Endodermal cell (in vitro differentiated cells): ENCODE data around the gene PLCB1. TPM values are rescaled to one million over a fixed set of nuclear protein-coding genes. Genes with fewer than 3 reads are reported as not detected.

Source experiments
- DNase-seq: peaks from one replicate; pipeline ENCODE4 v3.0.0-alpha.2; 2017
- H3K27ac ChIP-seq: 2 replicates; pipeline ENCODE4 v1.5.1; 2013; ENCODE audit warnings: mild to moderate bottlenecking, low read depth, low read length, moderate library complexity
- H3K27me3 ChIP-seq: 2 replicates; pipeline ENCODE4 v1.6.1; 2013; ENCODE audit warnings: mild to moderate bottlenecking, low read length, moderate library complexity; ENCODE audit not compliant: insufficient read depth, control insufficient read depth, poor library complexity, severe bottlenecking
- H3K36me3 ChIP-seq: 2 replicates; pipeline ENCODE4 v1.7.0; 2013; ENCODE audit warnings: mild to moderate bottlenecking, low read length, moderate library complexity; ENCODE audit not compliant: control insufficient read depth, insufficient read depth
- H3K4me1 ChIP-seq: one replicate; pipeline ENCODE4 v1.7.0; 2013; ENCODE audit warnings: low read length; ENCODE audit not compliant: control insufficient read depth, insufficient read depth
- H3K4me3 ChIP-seq: 2 replicates; pipeline ENCODE4 v1.5.1; 2013; ENCODE audit warnings: mild to moderate bottlenecking, low read length, moderate library complexity
- H3K9ac ChIP-seq: 2 replicates; pipeline ENCODE4 v1.6.1; 2013; ENCODE audit warnings: mild to moderate bottlenecking, low read length, moderate library complexity; ENCODE audit not compliant: poor library complexity, severe bottlenecking; ENCODE audit errors: extremely low read depth
- H3K9me3 ChIP-seq: 2 replicates; pipeline ENCODE4 v1.6.1; 2013; ENCODE audit warnings: mild to moderate bottlenecking, low read length, moderate library complexity; ENCODE audit not compliant: control insufficient read depth
- H3K27ac Mint-ChIP-seq: 2 replicates; pipeline ENCODE4 v1.8.0; 2020; ENCODE audit warnings: mixed read lengths
- H3K27me3 Mint-ChIP-seq: 2 replicates; pipeline ENCODE4 v1.8.0; 2021; ENCODE audit warnings: mild to moderate bottlenecking, mixed read lengths; ENCODE audit not compliant: insufficient read depth
- H3K36me3 Mint-ChIP-seq: 2 replicates; pipeline ENCODE4 v1.8.0; 2020; ENCODE audit warnings: low read depth, mixed read lengths
- H3K4me1 Mint-ChIP-seq: 2 replicates; pipeline ENCODE4 v1.8.0; 2020; ENCODE audit warnings: mixed read lengths
- H3K4me3 Mint-ChIP-seq: 2 replicates; pipeline ENCODE4 v1.8.0; 2020; ENCODE audit warnings: mild to moderate bottlenecking, moderate library complexity, mixed read lengths
- H3K9me3 Mint-ChIP-seq: 2 replicates; pipeline ENCODE4 v1.8.0; 2020; ENCODE audit warnings: mild to moderate bottlenecking, mixed read lengths
- WGBS, 2 experiments: methylation state at CpG; one replicate each; pipeline versions ENCODE4 v1.1.5 to v1.1.7; 2013; ENCODE audit warnings: missing lambda C conversion rate in 2 of 2, mixed read lengths in 1 of 2; ENCODE audit not compliant: insufficient coverage in 1 of 2, insufficient read length in 1 of 2; 5-methylcytosine and 5-hydroxymethylcytosine counted together
- total RNA-seq, 2 donors: library from RNA; stranded (reverse); fragmentation: NEBNext Ultra II Directional in 1 of 2; extraction: Animal tissue kit (Norgen Biotek cat#: 25700) in 1 of 2; gene quantifications; 2 replicates in 1 of 2; 3 replicates in 1 of 2; pipeline ENCODE4 v1.2.1, GENCODE V29; 2021
- TF ChIP-seq, protein P1 (sequence below): fragments of 200-600 bp; sonication (generic); conservative IDR thresholded peaks from 2 replicates; pipeline ENCODE4 v1.5.0; 2021; ENCODE audit warnings: antibody characterized with exemption, mild to moderate bottlenecking

Gene PLCB1
- total RNA-seq, 2 donors from 2014 or later = 15.3 to 16.5 TPM

DNA sequence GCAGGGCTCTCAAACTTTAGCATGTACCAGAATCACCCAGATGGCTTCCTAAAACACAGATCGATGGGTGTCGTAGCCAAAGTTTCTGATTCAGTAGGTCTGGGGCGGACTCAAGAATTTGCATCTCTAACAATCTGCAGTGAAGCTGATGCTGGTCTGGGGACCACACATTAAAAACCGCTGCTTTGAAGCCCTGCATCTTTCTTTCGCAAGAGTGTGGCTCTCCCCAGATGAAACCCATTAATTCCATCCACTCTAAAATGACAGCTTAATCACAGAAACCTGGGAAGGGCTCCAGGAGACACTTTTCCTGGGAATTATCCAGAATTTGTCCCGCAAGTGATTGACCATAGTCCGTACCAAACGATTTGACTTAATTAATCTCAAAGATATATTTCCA is 617.0 kb downstream of the PLCB1 start:
- no peak for DNase-seq
- H3K27me3 ChIP-seq = no peaks in the 10 kb centered on the region
- no peak overlapping the region for H3K9ac ChIP-seq
- Mint-ChIP-seq H3K4me1 (no peaks in the 10 kb centered on the region), H3K27me3 (no peaks in the 10 kb centered on the region), H3K4me3 (no peak overlapping the region), H3K36me3 (peaks cover 2% of the 10 kb centered on the region), H3K27ac (no peak overlapping the region), H3K9me3 (no peaks in the 10 kb centered on the region)
- TF ChIP-seq, protein P1, sequence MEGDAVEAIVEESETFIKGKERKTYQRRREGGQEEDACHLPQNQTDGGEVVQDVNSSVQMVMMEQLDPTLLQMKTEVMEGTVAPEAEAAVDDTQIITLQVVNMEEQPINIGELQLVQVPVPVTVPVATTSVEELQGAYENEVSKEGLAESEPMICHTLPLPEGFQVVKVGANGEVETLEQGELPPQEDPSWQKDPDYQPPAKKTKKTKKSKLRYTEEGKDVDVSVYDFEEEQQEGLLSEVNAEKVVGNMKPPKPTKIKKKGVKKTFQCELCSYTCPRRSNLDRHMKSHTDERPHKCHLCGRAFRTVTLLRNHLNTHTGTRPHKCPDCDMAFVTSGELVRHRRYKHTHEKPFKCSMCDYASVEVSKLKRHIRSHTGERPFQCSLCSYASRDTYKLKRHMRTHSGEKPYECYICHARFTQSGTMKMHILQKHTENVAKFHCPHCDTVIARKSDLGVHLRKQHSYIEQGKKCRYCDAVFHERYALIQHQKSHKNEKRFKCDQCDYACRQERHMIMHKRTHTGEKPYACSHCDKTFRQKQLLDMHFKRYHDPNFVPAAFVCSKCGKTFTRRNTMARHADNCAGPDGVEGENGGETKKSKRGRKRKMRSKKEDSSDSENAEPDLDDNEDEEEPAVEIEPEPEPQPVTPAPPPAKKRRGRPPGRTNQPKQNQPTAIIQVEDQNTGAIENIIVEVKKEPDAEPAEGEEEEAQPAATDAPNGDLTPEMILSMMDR = no peak
- WGBS, 2 experiments = 90 to 92% methylated on average over 8 of the region's 8 CpGs
- H3K9me3 ChIP-seq = no peaks in the 10 kb centered on the region
- H3K4me1 ChIP-seq = no peaks in the 10 kb centered on the region
- no peak overlapping the region for H3K27ac ChIP-seq
- no peaks in the 10 kb centered on the region for H3K36me3 ChIP-seq
- H3K4me3 ChIP-seq = no peak overlapping the region

GRCh38 chr20:8749986-8750385 is 617.9 kb downstream of the PLCB1 start:
- Histone ChIP-seq H3K9ac (no peak overlapping the region), H3K9me3 (no peaks in the 10 kb centered on the region), H3K27ac (no peak overlapping the region), H3K4me1 (no peaks in the 10 kb centered on the region), H3K4me3 (no peak overlapping the region), H3K36me3 (no peaks in the 10 kb centered on the region), H3K27me3 (no peaks in the 10 kb centered on the region)
- Mint-ChIP-seq H3K36me3 (peaks cover 2% of the 10 kb centered on the region), H3K27ac (no peak overlapping the region), H3K9me3 (no peaks in the 10 kb centered on the region), H3K27me3 (no peaks in the 10 kb centered on the region), H3K4me3 (no peak overlapping the region), H3K4me1 (no peaks in the 10 kb centered on the region)
- TF ChIP-seq, protein P1 = no peak
- 100% methylated on average over 1 of the region's 1 CpG for WGBS, 2 experiments
- DNase-seq = no peak

DNA sequence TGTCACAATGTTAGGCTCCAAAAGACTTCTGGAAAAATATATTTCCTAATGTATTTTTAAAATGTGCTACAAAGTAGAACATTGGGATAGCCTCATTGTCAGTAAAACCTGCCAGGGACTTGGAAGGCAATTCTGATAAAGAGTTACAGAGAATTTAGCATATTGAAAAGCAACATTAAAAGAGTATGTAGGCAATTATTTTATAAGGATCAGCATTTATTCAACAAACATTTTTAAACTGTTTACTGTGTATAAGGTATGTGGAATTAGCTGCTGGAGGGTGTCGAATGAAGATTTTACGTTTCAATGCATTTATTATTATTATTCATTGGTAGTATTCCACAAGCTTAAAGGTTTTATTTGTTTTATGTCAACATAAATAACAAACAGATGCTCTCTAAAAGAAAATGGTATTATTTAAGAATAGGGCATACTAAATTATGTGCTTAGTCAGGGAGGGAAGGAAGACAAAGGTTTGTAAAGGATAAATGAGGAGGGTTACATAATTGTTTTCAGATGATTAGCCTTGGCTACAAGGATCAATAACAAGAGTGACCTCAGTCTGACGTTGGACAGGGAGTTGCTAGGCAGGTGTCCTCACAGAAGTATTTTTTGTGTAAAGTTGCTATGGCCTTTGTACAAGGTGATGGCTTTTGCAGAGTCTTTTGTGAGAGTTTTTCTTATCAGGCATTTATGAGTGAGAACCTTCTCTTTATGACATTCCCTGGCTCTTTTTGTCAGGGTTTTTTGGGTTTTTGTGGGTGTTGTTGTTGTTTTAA is 623.5 kb downstream of the PLCB1 start:
- Histone ChIP-seq H3K36me3 (no peaks in the 10 kb centered on the region), H3K4me3 (no peak overlapping the region), H3K27me3 (no peaks in the 10 kb centered on the region), H3K27ac (no peak overlapping the region), H3K9ac (no peak overlapping the region), H3K4me1 (no peaks in the 10 kb centered on the region), H3K9me3 (no peaks in the 10 kb centered on the region)
- Mint-ChIP-seq H3K36me3 (peaks cover 2% of the 10 kb centered on the region), H3K27ac (no peak overlapping the region), H3K27me3 (no peaks in the 10 kb centered on the region), H3K4me3 (no peak overlapping the region), H3K9me3 (no peaks in the 10 kb centered on the region), H3K4me1 (no peaks in the 10 kb centered on the region)
- no peak for DNase-seq
- WGBS, 2 experiments = 84% methylated on average over 1 of the region's 3 CpGs; no CpG with 5 or more reads in 1 of the 2 experiments
- TF ChIP-seq, protein P1 = no peak
